Stimulated activated CD8-positive, alpha-beta memory T cell treated with anti-CD3 and anti-CD28 coated beads, Interleukin-2, amount 100 ng/mL, for 1 hour (primary cell): ENCODE data around the gene SLC45A3.

Source experiments
- DNase-seq, 2 donors: peaks; one replicate each; pipeline ENCODE4 v3.0.0-alpha.2; 2020; ENCODE audit warnings: low read depth in 2 of 2

SLC45A3 gene

GRCh38 chr1:205610036-205610435, 70.3 kb downstream of the SLC45A3 start:
- no peak for DNase-seq
